Panc1 (cell line): ENCODE data around the gene AP2B1. TPM values are rescaled to one million over a fixed set of nuclear protein-coding genes. Genes with fewer than 3 reads are reported as not detected.

Experiments used
- ATAC-seq: fragments of 200-7000 bp; cut with Tn5 transposase; 2 replicates; pipeline ENCODE4 v1.9.1; 2020; ENCODE audit warnings: mild to moderate bottlenecking, moderate library complexity
- BruUV-seq: library from RNA; stranded (reverse); fragments of 400-500 nt; replicated peaks from 2 replicates; lab custom pipeline; 2021; lab: Mats Ljungman, UMichigan
- CTCF ChIA-PET: fragments of 300-600 bp; sonication (Branson Sonifier 250); formaldehyde crosslinking; loops from one replicate; lab custom pipeline; 2022; ENCODE audit warnings: antibody characterized with exemption; lab: Charles Lee
- POLR2A ChIA-PET: fragments of 300-600 bp; sonication (Branson Sonifier 250); formaldehyde crosslinking; loops from one replicate; lab custom pipeline; 2022; ENCODE audit warnings: antibody characterized with exemption; lab: Charles Lee
- DNase-seq: peaks from one replicate; pipeline ENCODE4 v3.0.0-alpha.2; 2010; ENCODE audit warnings: low read depth, low spot score
- H3K27ac ChIP-seq: 2 replicates; pipeline ENCODE4 v1.5.1; 2011; ENCODE audit warnings: mild to moderate bottlenecking, low read length, inconsistent platforms
- H3K27me3 ChIP-seq: fragments of 200-500 bp; sonication (Bioruptor generic); 2 replicates; pipeline ENCODE4 v1.6.0; 2014; ENCODE audit warnings: low read length, inconsistent platforms; ENCODE audit not compliant: control insufficient read depth, insufficient read depth
- H3K36me3 ChIP-seq: fragments of 200-500 bp; sonication (Bioruptor generic); 2 replicates; pipeline ENCODE4 v1.5.1; 2014; ENCODE audit warnings: inconsistent platforms, mild to moderate bottlenecking, low read length, moderate library complexity; ENCODE audit not compliant: control insufficient read depth, insufficient read depth
- H3K4me1 ChIP-seq: 2 replicates; pipeline ENCODE4 v1.5.1; 2011; ENCODE audit warnings: inconsistent platforms, mild to moderate bottlenecking, low read length, moderate library complexity; ENCODE audit not compliant: control insufficient read depth, insufficient read depth
- H3K4me3 ChIP-seq, 2 experiments: 2 replicates each; pipeline ENCODE4 v1.5.1; 2011 to 2012; ENCODE audit warnings: low read depth in 2 of 2, low read length in 2 of 2, mild to moderate bottlenecking in 2 of 2, inconsistent platforms in 1 of 2, moderate library complexity in 1 of 2
- H3K9me3 ChIP-seq: fragments of 200-500 bp; sonication (Bioruptor generic); 2 replicates; pipeline ENCODE4 v1.5.1; 2014; ENCODE audit warnings: low read depth, mild to moderate bottlenecking, inconsistent platforms, low read length, moderate library complexity; ENCODE audit not compliant: control insufficient read depth, insufficient read depth
- CTCF ChIP-seq: fragments of 450-650 bp; IDR thresholded peaks from 2 replicates; pipeline ENCODE4 v1.5.1; 2017; ENCODE audit warnings: mild to moderate bottlenecking
- POLR2AphosphoS5 ChIP-seq: IDR thresholded peaks from 2 replicates; pipeline ENCODE4 v1.6.1; 2012; ENCODE audit warnings: mild to moderate bottlenecking, low read depth, low read length, moderate library complexity
- REST ChIP-seq, 2 experiments: IDR thresholded peaks; 2 replicates each; pipeline ENCODE4 v1.6.1; 2011 to 2012; ENCODE audit warnings: low read depth in 2 of 2, control low read depth in 1 of 2, low read length in 1 of 2, mild to moderate bottlenecking in 1 of 2, moderate library complexity in 1 of 2; ENCODE audit not compliant: insufficient read depth in 1 of 2
- SIN3A ChIP-seq: IDR thresholded peaks from 2 replicates; pipeline ENCODE4 v1.6.1; 2012; ENCODE audit warnings: low read depth, mild to moderate bottlenecking, low read length, moderate library complexity, borderline replicate concordance; ENCODE audit not compliant: insufficient read depth
- TCF7L2 ChIP-seq: IDR thresholded peaks from 2 replicates; pipeline ENCODE4 v1.6.1; 2011; ENCODE audit warnings: mild to moderate bottlenecking, low read depth, low read length, inconsistent platforms
- in situ Hi-C: cut with HindIII; loops from 2 replicates; pipeline ENCODE4 v1.10.0; 2016; ENCODE audit warnings: low sequenced_read_pairs, low pct_unique_long_range_greater_than_20kb
- intact Hi-C: fragments of 100-400 bp; cut with micrococcal nuclease; formaldehyde crosslinking; loops from one replicate; pipeline ENCODE4 v1.10.0; 2022; ENCODE audit not compliant: unreplicated experiment
- total RNA-seq: library from RNA; stranded (reverse); gene quantifications from one replicate; pipeline ENCODE4 v1.2.1, GENCODE V29; 2021; ENCODE audit not compliant: unreplicated experiment

Gene AP2B1
- total RNA-seq, 1 experiment from 2014 or later = 446 TPM

GRCh38 chr17:35566968-35567367 is 20.2 kb upstream of the AP2B1 start:
- POLR2A ChIA-PET = interaction anchor here (0.5 to 0.6 kb wide), 2 partner anchors 80 to 87 kb away, joined by 3 to 4 read pairs; no protein-coding TSS in a partner anchor
- Histone ChIP-seq H3K36me3 (peaks cover 6% of the 10 kb centered on the region; the same call in 1 of the 2 replicates), H3K27ac (peak overlapping the region; percentile 97), H3K4me1 (peaks cover 12% of the 10 kb centered on the region), H3K4me3 (peak overlapping the region; percentile 96 to 98), H3K9me3 (no peaks in the 10 kb centered on the region), H3K27me3 (no peaks in the 10 kb centered on the region)
- in situ Hi-C loops (no loop called here), intact Hi-C loops (no loop called here)
- no peak for ATAC-seq
- TF ChIP-seq POLR2AphosphoS5 (no peak), SIN3A (no peak), TCF7L2 (no peak), REST (IDR thresholded peaks at IDR 0.05; ENCODE audit: insufficient read depth in 1 of 2, low read depth in 2 of 2, low read length in 1 of 2) (no peak), CTCF (no peak)
- CTCF ChIA-PET = no interaction called here
- TSS peak; percentile 96 for BruUV-seq
- no peak for DNase-seq

DNA sequence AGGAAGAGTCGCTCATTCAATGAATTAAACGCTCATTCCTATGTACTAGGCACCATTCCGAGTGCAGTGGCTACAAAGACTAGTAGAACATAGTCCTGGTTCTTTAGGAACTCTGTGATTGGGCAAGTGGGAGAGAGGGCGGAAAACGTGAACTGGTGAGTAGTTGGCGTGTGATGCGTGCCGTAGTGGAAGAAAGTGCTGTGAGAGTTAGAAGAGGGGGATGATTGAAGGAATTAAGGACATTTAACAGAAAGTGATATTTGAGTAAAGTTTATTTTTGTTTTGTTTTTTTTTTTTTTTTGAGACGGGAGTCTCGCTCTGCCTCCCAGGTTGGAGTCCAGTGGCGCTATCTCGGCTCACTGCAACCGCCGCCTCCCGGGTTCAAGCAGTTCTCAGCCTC is 18.6 kb upstream of the AP2B1 start:
- in situ Hi-C loops (no loop called here), intact Hi-C loops (no loop called here)
- CTCF ChIA-PET = interaction anchor here (0.6 to 0.7 kb wide), 2 partner anchors 18 to 27 kb away, joined by 3 read pairs; partner anchors contain the start of gene AP2B1
- no TSS peak for BruUV-seq
- TF ChIP-seq SIN3A (no peak), POLR2AphosphoS5 (no peak), CTCF (no peak), REST (IDR thresholded peaks at IDR 0.05; ENCODE audit: insufficient read depth in 1 of 2, low read depth in 2 of 2, low read length in 1 of 2) (no peak), TCF7L2 (no peak)
- POLR2A ChIA-PET = interaction anchor here (0.6 to 1.6 kb wide), 4 partner anchors 9 to 18 kb away, joined by 3 to 5 read pairs (median 4); partner anchors contain the start of gene AP2B1
- H3K9me3 ChIP-seq = no peaks in the 10 kb centered on the region
- H3K4me1 ChIP-seq = peaks cover 12% of the 10 kb centered on the region
- no peak for DNase-seq
- ATAC-seq = peak; percentile 74
- peak overlapping the region; percentile 97 for H3K27ac ChIP-seq
- H3K36me3 ChIP-seq = peaks cover 6% of the 10 kb centered on the region; the same call in 1 of the 2 replicates
- peak overlapping the region; percentile 96 to 98 for H3K4me3 ChIP-seq
- H3K27me3 ChIP-seq = no peaks in the 10 kb centered on the region
